GM12801 (cell line): Measurements from ENCODE around the gene ZNF710.

Experiments
- CTCF ChIP-seq: IDR thresholded peaks from one replicate; pipeline ENCODE4 v1.5.1; 2011; ENCODE audit warnings: control low read depth; ENCODE audit not compliant: insufficient read length; ENCODE audit errors: extremely low read depth

Gene ZNF710

GRCh38 chr15:90015294-90015693, 14.2 kb downstream of the ZNF710 start:
- TF ChIP-seq CTCF, result no peak

DNA sequence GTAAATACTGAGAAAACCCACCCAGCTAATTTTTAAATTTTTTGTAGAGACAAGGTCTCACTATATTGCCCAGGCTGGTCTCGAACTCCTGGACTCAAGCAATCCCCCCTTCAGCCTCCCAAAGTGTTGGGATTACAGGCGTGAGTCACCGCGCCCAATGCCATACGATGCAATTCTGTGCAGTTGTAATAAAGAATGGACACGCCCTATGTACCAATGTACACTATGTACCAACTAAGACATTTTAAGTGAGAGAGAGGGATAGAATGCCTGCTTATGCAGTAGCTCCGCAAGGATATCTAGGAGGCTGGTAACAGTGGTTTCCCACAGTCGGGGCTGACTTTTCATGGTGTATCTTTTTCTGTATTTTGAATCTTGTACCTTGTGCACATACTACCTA, 14.6 kb downstream of the ZNF710 start:
- TF ChIP-seq CTCF, result no peak

GRCh38 chr15:90016721-90017120, 15.6 kb downstream of the ZNF710 start:
- TF ChIP-seq CTCF, result no peak

- no peak for TF ChIP-seq CTCF
Measured at GRCh38 chr15:90018216-90018831, 17.2 kb downstream of the ZNF710 start.

DNA sequence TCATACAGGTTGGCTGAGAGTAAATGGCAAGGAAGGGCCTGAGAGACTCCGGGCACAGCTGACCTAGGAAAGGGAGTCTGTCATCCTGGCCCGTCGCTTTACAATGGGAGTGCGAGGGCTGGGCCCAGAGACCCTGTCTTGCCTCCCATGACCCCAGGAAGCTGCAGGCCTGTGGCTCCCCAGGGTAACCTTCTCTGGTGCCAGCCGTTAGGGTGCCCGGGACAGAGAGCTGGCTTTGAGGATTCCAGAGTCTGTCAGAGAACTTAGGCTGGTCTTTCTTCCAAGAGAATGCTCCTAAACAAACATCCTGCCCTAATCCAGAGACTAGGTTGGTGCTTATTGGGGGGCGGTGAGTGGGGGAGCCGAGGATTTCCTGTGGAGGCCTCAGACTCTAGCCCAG, 18.5 kb downstream of the ZNF710 start:
- TF ChIP-seq CTCF, result no peak

- TF ChIP-seq CTCF, result no peak
Measured at GRCh38 chr15:90020021-90020735, 19.1 kb downstream of the ZNF710 start.

DNA sequence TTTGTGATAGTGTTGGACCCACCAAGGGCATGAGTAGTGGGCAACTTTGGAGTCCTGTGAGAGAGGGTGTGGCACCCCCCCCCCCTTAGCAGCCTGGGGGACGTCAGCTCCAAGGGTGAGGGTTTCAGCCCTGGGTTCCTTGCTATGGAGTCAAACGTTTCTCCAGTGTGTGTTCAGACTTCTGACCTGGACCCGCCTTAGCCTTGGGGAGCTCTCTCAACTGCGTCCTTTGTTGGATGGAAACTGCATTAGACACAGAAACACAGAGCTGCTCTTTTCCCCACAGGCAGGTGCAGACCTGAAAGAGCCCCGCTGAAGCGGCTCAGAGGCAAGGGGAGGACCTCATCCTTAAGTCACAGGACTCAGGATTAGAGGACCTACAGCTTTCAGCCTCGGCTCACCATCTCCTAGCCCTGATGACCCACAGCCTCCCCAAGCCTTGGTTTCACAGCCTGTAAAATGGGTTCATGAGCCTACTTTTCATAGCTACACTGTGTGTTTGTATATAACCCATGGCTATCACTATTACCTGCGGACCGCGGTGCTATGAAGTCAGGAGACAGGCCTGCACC, 19.9 kb downstream of the ZNF710 start:
- no peak for TF ChIP-seq CTCF
